Gastroesophageal sphincter (tissue), 4 donors: ENCODE measurements around the gene ZNF763. TPM values are rescaled to one million over a fixed set of nuclear protein-coding genes. Genes with fewer than 3 reads are reported as not detected.
A peak's percentile ranks its signal among the peaks of the same experiment; 100 is the strongest.
"Not testable (repeated sequence)": the region's sequence is repeated elsewhere in the genome, so short reads cannot be mapped to it uniquely, and the experiment has no call there.

Experiments
- ATAC-seq: fragments of 150-250 bp; one replicate; pipeline ENCODE4 v1.9.1; 2016; ENCODE audit warnings: mild to moderate bottlenecking, moderate library complexity
- H3K27ac ChIP-seq, 4 donors: fragments of 200-600 bp; sonication (generic) in 3 of 4; 1 replicate in 3 of 4; 2 replicates in 1 of 4; pipeline ENCODE4 v1.5.1; 2016 to 2019
- H3K27me3 ChIP-seq: fragments of 200-600 bp; sonication (generic); one replicate; pipeline ENCODE4 v1.5.1; 2019
- H3K36me3 ChIP-seq, 2 donors: fragments of 200-600 bp; sonication (generic); one replicate each; pipeline ENCODE4 v1.5.1; 2019; ENCODE audit warnings: control low read depth in 1 of 2
- H3K4me1 ChIP-seq, 3 donors: fragments of 200-600 bp; sonication (generic); 1 replicate in 2 of 3; 2 replicates in 1 of 3; pipeline ENCODE4 v1.5.1; 2016 to 2019; ENCODE audit warnings: control low read depth in 2 of 3
- H3K4me3 ChIP-seq, 2 donors: fragments of 200-600 bp; sonication (generic); one replicate each; pipeline ENCODE4 v1.5.1; 2019; ENCODE audit warnings: mild to moderate bottlenecking in 1 of 2, moderate library complexity in 1 of 2
- H3K9me3 ChIP-seq, 3 donors: fragments of 200-600 bp; sonication (generic); one replicate each; pipeline ENCODE4 v1.5.1; 2017 to 2019; ENCODE audit warnings: control low read depth in 2 of 3
- CTCF ChIP-seq, 4 experiments: fragments of 200-600 bp in 2 of 4; fragments of 450-650 bp in 2 of 4; sonication (generic) in 1 of 4; IDR thresholded peaks; one replicate each; pipeline ENCODE4 v1.5.1; 2017 to 2019; ENCODE audit warnings: antibody characterized with exemption in 4 of 4, mild to moderate bottlenecking in 2 of 4, moderate library complexity in 2 of 4
- EP300 ChIP-seq: sonication (generic); formaldehyde crosslinking; IDR thresholded peaks from one replicate; pipeline ENCODE4 v1.6.1; 2017; ENCODE audit warnings: antibody characterized with exemption, mild to moderate bottlenecking
- POLR2A ChIP-seq, 2 donors: fragments of 450-650 bp; IDR thresholded peaks; one replicate each; pipeline ENCODE4 v1.6.1; 2017; ENCODE audit warnings: antibody characterized with exemption in 2 of 2, mild to moderate bottlenecking in 2 of 2, moderate library complexity in 1 of 2
- POLR2AphosphoS5 ChIP-seq: sonication (generic); formaldehyde crosslinking; IDR thresholded peaks from one replicate; pipeline ENCODE4 v1.6.1; 2017; ENCODE audit warnings: antibody characterized with exemption
- WGBS, 2 donors: methylation state at CpG; one replicate each; pipeline ENCODE4 v1.1.5; 2018; ENCODE audit warnings: low coverage in 1 of 2; 5-methylcytosine and 5-hydroxymethylcytosine counted together
- total RNA-seq, 4 donors: library from RNA; depleted of rRNA; stranded (reverse); fragments of >200 nt; gene quantifications; one replicate each; pipeline ENCODE4 v1.1.0, GENCODE V29; 2016

ZNF763 gene
- 1 to 10 TPM; 4.5 to 8.1 (median 5.1) TPM for total RNA-seq

GRCh38 chr19:11964858-11965645, at the start of gene ZNF763:
Gene ZNF763, plus strand, starts transcription at chr19:11965040. Its CDS starts 169 bp downstream, at chr19:11965209.
- Histone ChIP-seq H3K9me3 (no peaks in the 10 kb centered on the region), H3K27ac (peak within 1 kb of the TSS; percentile 76 to 99 (median 96)), H3K4me1 (peaks cover 0 to 28% (median 12%) of the 10 kb centered on the region in 3 donors), H3K4me3 (peak within 1 kb of the TSS; percentile 52 to 84), H3K36me3 (peaks cover 0 to 3% of the 10 kb centered on the region in 2 donors), H3K27me3 (no peaks in the 10 kb centered on the region)
- peak; percentile 98 for ATAC-seq
- WGBS, 2 donors, result 0 to 3% methylated on average over 6 to 9 of the region's 47 CpGs
- TF ChIP-seq EP300 (no peak), POLR2A (IDR thresholded peaks at IDR 0.05) (peak; percentile 29 to 35), CTCF (IDR thresholded peaks at IDR 0.05) (no peak), POLR2AphosphoS5 (peak; percentile 59)

GRCh38 chr19:11921852-11922495, 42.9 kb upstream of the ZNF763 start:
- no peaks in the 10 kb centered on the region for H3K9me3 ChIP-seq
- H3K4me3 ChIP-seq, result no peak overlapping the region
- no peaks in the 10 kb centered on the region for H3K36me3 ChIP-seq
- no peaks in the 10 kb centered on the region for H3K27me3 ChIP-seq
- H3K4me1 ChIP-seq, result peaks cover 0 to 32% (median 9%) of the 10 kb centered on the region in 3 donors
- WGBS, 2 donors, result 7 to 25% methylated on average over 5 to 6 of the region's 6 CpGs
- TF ChIP-seq POLR2AphosphoS5, result no peak
- no peak for TF ChIP-seq EP300
- TF ChIP-seq CTCF (IDR thresholded peaks at IDR 0.05), result no peak
- no peak for TF ChIP-seq POLR2A (IDR thresholded peaks at IDR 0.05)
- no peak overlapping the region for H3K27ac ChIP-seq
- no peak for ATAC-seq

- H3K27ac ChIP-seq, result peak within 1 kb of the TSS; percentile 92 to 96 (median 94)
- H3K27me3 ChIP-seq, result no peaks in the 10 kb centered on the region
- peak in 1 of 2 donors; percentile 56 for TF ChIP-seq POLR2A (IDR thresholded peaks at IDR 0.05)
- TF ChIP-seq POLR2AphosphoS5, result peak; percentile 63
- TF ChIP-seq EP300, result no peak
- no peaks in the 10 kb centered on the region for H3K36me3 ChIP-seq
- WGBS, 2 donors, result no CpG with 5 or more reads among the region's 53 CpGs
- peaks cover 0 to 34% (median 9%) of the 10 kb centered on the region in 3 donors for H3K4me1 ChIP-seq
- H3K4me3 ChIP-seq, result peak within 1 kb of the TSS; percentile 91 to 94
- no peaks in the 10 kb centered on the region for H3K9me3 ChIP-seq
- ATAC-seq, result peak; percentile 98
These were observed 39.8 kb upstream of the ZNF763 start, which contains the start of gene ZNF700 for GRCh38 chr19:11924886-11925650. Gene ZNF700, plus strand, starts transcription at chr19:11925107. Its CDS starts 104 bp downstream, at chr19:11925211.

- WGBS, 2 donors, result 7 to 12% methylated on average over 7 to 9 of the region's 10 CpGs
- H3K36me3 ChIP-seq, ATAC-seq, H3K9me3 ChIP-seq, H3K27me3 ChIP-seq: not testable (repeated sequence)
- peak overlapping the region; percentile 91 to 94 for H3K4me3 ChIP-seq
- peaks cover 0 to 34% (median 9%) of the 10 kb centered on the region in 3 donors for H3K4me1 ChIP-seq
- peak overlapping the region; percentile 92 to 96 (median 94) for H3K27ac ChIP-seq
These were observed 39.1 kb upstream of the ZNF763 start for GRCh38 chr19:11925651-11926187.

GRCh38 chr19:11927227-11927626, 37.6 kb upstream of the ZNF763 start:
- no peak overlapping the region for H3K4me3 ChIP-seq
- no peaks in the 10 kb centered on the region for H3K9me3 ChIP-seq
- peaks cover 0 to 34% (median 9%) of the 10 kb centered on the region in 3 donors for H3K4me1 ChIP-seq
- H3K27me3 ChIP-seq, result no peaks in the 10 kb centered on the region
- TF ChIP-seq EP300 (no peak), CTCF (IDR thresholded peaks at IDR 0.05) (no peak), POLR2AphosphoS5 (no peak), POLR2A (IDR thresholded peaks at IDR 0.05) (no peak)
- no peaks in the 10 kb centered on the region for H3K36me3 ChIP-seq
- H3K27ac ChIP-seq, result no peak overlapping the region
- 69 to 83% methylated on average over 1 of the region's 3 CpGs for WGBS, 2 donors
- no peak for ATAC-seq
